K562 (cell line): ENCODE measurements around the gene MRPS24. TPM values are rescaled to one million over a fixed set of nuclear protein-coding genes. Genes with fewer than 3 reads are reported as not detected.

Experiments
- ATAC-seq: fragments of 200-7000 bp; cut with Tn5 transposase; 3 replicates; pipeline ENCODE4 v1.9.1; 2020; ENCODE audit warnings: moderate library complexity
- BruUV-seq: library from RNA; stranded (reverse); fragments of 400-500 nt; replicated peaks from 2 replicates; lab custom pipeline; 2021; lab: Mats Ljungman, UMichigan
- CTCF ChIA-PET: fragments of 300-600 bp; formaldehyde crosslinking; extraction: SDS; loops from one replicate; lab custom pipeline; 2021; ENCODE audit warnings: low intra/inter-chr PET ratio; lab: Yijun Ruan, JAX
- POLR2A ChIA-PET: fragments of 300-600, 350-650 bp; sonication (Branson Sonifier 250); formaldehyde crosslinking; extraction: SDS; loops from one replicate; lab custom pipeline; 2021; ENCODE audit warnings: antibody characterized with exemption, inconsistent platforms; lab: Yijun Ruan, JAX
- DNase-seq, 4 experiments: peaks; one replicate each; pipeline versions ENCODE4 v3.0.0 to v3.0.0-alpha.2; 2011 to 2018; ENCODE audit warnings: low spot score in 3 of 4, mixed read lengths in 3 of 4; ENCODE audit errors: extremely low read depth in 1 of 4
- FAIRE-seq: peaks from 2 replicates; lab custom pipeline; 2011; peaks lifted over from hg19 to GRCh38; lab: Jason Lieb, UNC
- H2AFZ ChIP-seq: 2 replicates; pipeline ENCODE4 v1.6.0; 2011; ENCODE audit warnings: low read depth, low read length, control low read depth, inconsistent platforms
- H3K27ac ChIP-seq: fragments of 200-600 bp; 3 replicates; pipeline ENCODE4 v1.8.0; 2011; ENCODE audit warnings: low read depth, mild to moderate bottlenecking, control low read depth, inconsistent platforms, low read length, moderate library complexity, mixed read lengths; ENCODE audit errors: extremely low read depth
- H3K27me3 ChIP-seq, 2 experiments: fragments of 300-600 bp in 1 of 2; 2 replicates in 1 of 2; 3 replicates in 1 of 2; pipeline versions ENCODE4 v1.6.0 to v1.8.0; 2011; ENCODE audit warnings: inconsistent platforms in 2 of 2, low read length in 2 of 2, mild to moderate bottlenecking in 1 of 2, mixed read lengths in 1 of 2, moderate library complexity in 1 of 2; ENCODE audit not compliant: control insufficient read depth in 2 of 2, insufficient read depth in 2 of 2
- H3K36me3 ChIP-seq: fragments of 300-600 bp; 3 replicates; pipeline ENCODE4 v1.8.0; 2011; ENCODE audit warnings: mild to moderate bottlenecking, low read length, inconsistent platforms; ENCODE audit not compliant: control insufficient read depth, insufficient read depth
- H3K4me1 ChIP-seq, 2 experiments: fragments of 200-600 bp in 1 of 2; replicated peaks in 1 of 2; 2 replicates in 1 of 2; 3 replicates in 1 of 2; pipeline versions ENCODE4 v1.5.1 to v1.8.0; 2011; ENCODE audit warnings: inconsistent platforms in 2 of 2, low read length in 2 of 2, mild to moderate bottlenecking in 1 of 2, mixed read lengths in 1 of 2, moderate library complexity in 1 of 2; ENCODE audit not compliant: control insufficient read depth in 2 of 2, insufficient read depth in 2 of 2
- H3K4me2 ChIP-seq: 2 replicates; pipeline ENCODE4 v1.6.1; 2011; ENCODE audit warnings: low read length, control low read depth, inconsistent platforms, mixed read lengths; ENCODE audit not compliant: insufficient read depth
- H3K4me3 ChIP-seq: fragments of 200-600 bp; sonication (generic), shearing (Covaris generic); 2 replicates; pipeline ENCODE4 v1.5.1; 2016; ENCODE audit warnings: control low read depth, inconsistent platforms
- H3K79me2 ChIP-seq: fragments of 200-600 bp; 3 replicates; pipeline ENCODE4 v1.8.0; 2011; ENCODE audit warnings: low read length, inconsistent platforms; ENCODE audit not compliant: control insufficient read depth, insufficient read depth
- H3K9ac ChIP-seq, 2 experiments: 2 replicates each; pipeline versions ENCODE4 v1.6.0 to v1.6.1; 2011; ENCODE audit warnings: low read depth in 2 of 2, low read length in 2 of 2, control low read depth in 1 of 2, inconsistent platforms in 1 of 2, mild to moderate bottlenecking in 1 of 2, mixed read lengths in 1 of 2; ENCODE audit not compliant: insufficient read depth in 1 of 2
- H3K9me1 ChIP-seq: one replicate; pipeline ENCODE4 v1.6.0; 2011; ENCODE audit warnings: inconsistent platforms, mild to moderate bottlenecking, low read length, moderate library complexity; ENCODE audit not compliant: control insufficient read depth, insufficient read depth
- H3K9me3 ChIP-seq: replicated peaks from 2 replicates; pipeline ENCODE4 v1.5.1; 2011; ENCODE audit warnings: low read depth, low read length, inconsistent platforms; ENCODE audit not compliant: control insufficient read depth, insufficient read depth
- H4K20me1 ChIP-seq: replicated peaks from 2 replicates; pipeline ENCODE4 v1.6.1; 2011; ENCODE audit warnings: low read length, inconsistent platforms, mixed read lengths; ENCODE audit not compliant: control insufficient read depth, insufficient read depth
- ARID2 ChIP-seq: fragments of 450-650 bp; IDR thresholded peaks from 2 replicates; pipeline ENCODE4 v1.6.1; 2017; ENCODE audit warnings: antibody characterized with exemption, mild to moderate bottlenecking
- HDAC2 ChIP-seq: fragments of 450-650 bp; IDR thresholded peaks from 2 replicates; pipeline ENCODE4 v1.6.1; 2016; ENCODE audit warnings: mild to moderate bottlenecking
- RBM25 ChIP-seq: fragments of 200-400 bp; formaldehyde crosslinking; IDR thresholded peaks from 2 replicates; pipeline ENCODE4 v1.6.1; 2018; ENCODE audit warnings: low read length, low read depth, moderate library complexity; ENCODE audit not compliant: severe bottlenecking
- SREBF2 ChIP-seq: sonication (generic); formaldehyde crosslinking; IDR thresholded peaks from 2 replicates; pipeline ENCODE4 v1.4.0; 2020; ENCODE audit warnings: mild to moderate bottlenecking, missing genetic modification reagents
- TGIF2 ChIP-seq: sonication (generic); formaldehyde crosslinking; IDR thresholded peaks from 2 replicates; pipeline ENCODE4 v1.8.1; 2022; ENCODE audit warnings: mild to moderate bottlenecking, missing genetic modification reagents, moderate library complexity
- XRCC5 ChIP-seq: fragments of 200-400 bp; formaldehyde crosslinking; IDR thresholded peaks from 2 replicates; pipeline ENCODE4 v1.6.1; 2017; ENCODE audit warnings: low read depth, mild to moderate bottlenecking, low read length
- WGBS: fragments of 100-300 bp; shearing (Covaris generic); methylation state at CpG from one replicate; pipeline ENCODE4 v1.1.6; 2016; ENCODE audit warnings: low coverage, mixed read lengths; ENCODE audit not compliant: insufficient coverage; ENCODE audit errors: missing lambda C conversion rate; 5-methylcytosine and 5-hydroxymethylcytosine counted together
- in situ Hi-C: fragments of 300-500 bp; cut with MboI; formaldehyde crosslinking; loops from 4 replicates; pipeline ENCODE4 v1.15.0; 2018; ENCODE audit warnings: inconsistent platforms, mixed read lengths
- intact Hi-C: fragments of 100-400 bp; cut with micrococcal nuclease; formaldehyde crosslinking; loops from 2 replicates; pipeline ENCODE4 v1.14.2; 2022
- polyA plus RNA-seq, 8 experiments: library from polyadenylated mRNA; depleted of rRNA in 4 of 8; stranded (reverse) in 5 of 8; unstranded in 3 of 8; fragments of >200 nt; fragmentation: Nextera tagmentation in 2 of 8; fragmentation: Illumina TruSeq in 1 of 8; extraction: Ambion mirVana in 2 of 8; extraction: Trizol in 1 of 8; gene quantifications; 2 replicates each; pipeline versions ENCODE4 v1.2.1 to v1.2.3, GENCODE V29; 2011 to 2014; ENCODE audit warnings: inconsistent platforms in 1 of 8, missing spikeins in 1 of 8
- total RNA-seq, 7 experiments: library from RNA; depleted of rRNA in 6 of 7; stranded (reverse); fragments of >200 nt in 6 of 7; fragmentation: Illumina TruSeq in 2 of 7; extraction: Trizol in 2 of 7; gene quantifications; 2 replicates each; pipeline versions ENCODE4 v1.2.1 to v1.2.3, GENCODE V29; 2011 to 2021; ENCODE audit warnings: low replicate concordance in 1 of 7
- TF ChIP-seq, protein P1 (sequence below): fragments of 450-650 bp; IDR thresholded peaks from 2 replicates; pipeline ENCODE4 v1.6.1; 2017; ENCODE audit warnings: antibody characterized with exemption, mild to moderate bottlenecking
- TF ChIP-seq, protein P2 (sequence below), 3 experiments: fragments of 200-800 bp in 1 of 3; sonication (Bioruptor generic) in 1 of 3; sonication (generic) in 1 of 3; formaldehyde crosslinking in 1 of 3; IDR thresholded peaks; 2 replicates each; pipeline versions ENCODE4 v1.6.1 to v1.8.0; 2016 to 2022; ENCODE audit warnings: mild to moderate bottlenecking in 2 of 3, missing compliant biosample characterization in 2 of 3, missing genetic modification characterization in 2 of 3, missing genetic modification reagents in 1 of 3
- TF ChIP-seq, protein P3 (sequence below): fragments of 150-350 bp; IDR thresholded peaks from 2 replicates; pipeline ENCODE4 v1.6.1; 2014; ENCODE audit warnings: low read depth, mild to moderate bottlenecking, low read length, borderline replicate concordance

MRPS24 gene
- total and polyA plus RNA-seq, 9 of the 15 experiments (the other 6 are each of a cell fraction or from before 2014, with no cell fraction given) = 51.4 to 214 (median 169) TPM

DNA sequence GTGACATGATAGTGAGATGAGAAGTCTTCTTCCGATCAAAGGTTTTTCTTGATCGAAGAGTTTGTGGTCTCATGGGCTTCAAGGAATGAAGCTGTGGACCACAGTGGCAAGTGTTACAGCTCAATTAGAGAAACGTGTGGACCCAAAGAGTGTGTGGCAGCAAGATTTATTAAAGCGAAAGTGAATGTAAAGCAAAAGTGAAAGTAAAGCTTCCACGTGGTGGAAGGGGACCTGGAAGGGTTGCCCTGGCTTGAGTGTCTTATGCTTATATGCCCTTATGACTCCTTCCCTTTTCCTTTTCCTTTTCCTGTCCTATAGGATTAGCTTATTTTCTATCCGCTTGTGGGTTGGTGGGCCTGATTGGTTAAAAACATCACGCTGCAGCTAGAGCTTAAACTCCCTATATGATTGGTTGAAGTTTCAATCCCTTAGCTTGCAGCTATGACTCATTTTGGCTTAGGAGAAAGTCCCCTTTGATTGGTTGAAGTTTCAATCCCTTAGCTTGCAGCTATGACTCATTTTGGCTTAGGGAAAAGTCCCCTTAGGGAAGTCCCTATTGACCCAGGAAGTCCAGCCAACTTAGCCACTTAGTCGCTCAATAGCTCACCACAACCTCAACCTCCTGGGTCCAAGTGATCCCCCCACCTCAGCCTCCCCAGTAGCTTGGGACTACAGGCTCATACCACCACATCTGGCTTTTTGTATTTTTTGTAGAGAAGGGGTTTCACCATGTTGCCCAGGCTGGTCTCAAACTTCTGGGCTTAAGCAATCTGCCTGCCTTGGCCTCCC, 34.7 kb downstream of the MRPS24 start:
- Histone ChIP-seq H3K9me1 (no peaks in the 10 kb centered on the region), H3K4me2 (peak overlapping the region; percentile 74), H3K27me3 (no peaks in the 10 kb centered on the region), H2AFZ (peak overlapping the region; percentile 88), H3K4me1 (peaks cover 4 to 7% of the 10 kb centered on the region in 2 experiments; a peak in 3 of 5 replicates), H3K9me3 (no peaks in the 10 kb centered on the region), H3K79me2 (no peaks in the 10 kb centered on the region), H3K4me3 (no peak overlapping the region), H3K36me3 (no peaks in the 10 kb centered on the region), H4K20me1 (no peaks in the 10 kb centered on the region), H3K9ac (no peak overlapping the region), H3K27ac (peak overlapping the region; percentile 18; the same call in 1 of the 3 replicates)
- FAIRE-seq (peak; percentile 46), ATAC-seq (peak; percentile 33; the same call in 1 of the 3 replicates), DNase-seq (peak in 1 of 4 experiments; percentile 24)
- 49% methylated on average over 8 of the region's 8 CpGs for WGBS
- no TSS peak for BruUV-seq
- intact Hi-C loops = loop anchor here (5.0 to 10.0 kb wide), 2 partner anchors 132 to 1890 kb away; no protein-coding TSS in a partner anchor
- in situ Hi-C loops = loop anchor here (10.0 to 25.0 kb wide), 3 partner anchors 250 to 1897 kb away; partner anchors contain the start of gene STK17A
- ChIA-PET CTCF (interaction anchor here (0.7 kb wide), 1 partner anchor 332 kb away, joined by 3 read pairs; no protein-coding TSS in a partner anchor), POLR2A (interaction anchor here (0.6 to 0.7 kb wide), 4 partner anchors 8 to 901 kb away, joined by 3 read pairs; no protein-coding TSS in a partner anchor)
- TF ChIP-seq ARID2 = no peak
- TF ChIP-seq, protein P1, sequence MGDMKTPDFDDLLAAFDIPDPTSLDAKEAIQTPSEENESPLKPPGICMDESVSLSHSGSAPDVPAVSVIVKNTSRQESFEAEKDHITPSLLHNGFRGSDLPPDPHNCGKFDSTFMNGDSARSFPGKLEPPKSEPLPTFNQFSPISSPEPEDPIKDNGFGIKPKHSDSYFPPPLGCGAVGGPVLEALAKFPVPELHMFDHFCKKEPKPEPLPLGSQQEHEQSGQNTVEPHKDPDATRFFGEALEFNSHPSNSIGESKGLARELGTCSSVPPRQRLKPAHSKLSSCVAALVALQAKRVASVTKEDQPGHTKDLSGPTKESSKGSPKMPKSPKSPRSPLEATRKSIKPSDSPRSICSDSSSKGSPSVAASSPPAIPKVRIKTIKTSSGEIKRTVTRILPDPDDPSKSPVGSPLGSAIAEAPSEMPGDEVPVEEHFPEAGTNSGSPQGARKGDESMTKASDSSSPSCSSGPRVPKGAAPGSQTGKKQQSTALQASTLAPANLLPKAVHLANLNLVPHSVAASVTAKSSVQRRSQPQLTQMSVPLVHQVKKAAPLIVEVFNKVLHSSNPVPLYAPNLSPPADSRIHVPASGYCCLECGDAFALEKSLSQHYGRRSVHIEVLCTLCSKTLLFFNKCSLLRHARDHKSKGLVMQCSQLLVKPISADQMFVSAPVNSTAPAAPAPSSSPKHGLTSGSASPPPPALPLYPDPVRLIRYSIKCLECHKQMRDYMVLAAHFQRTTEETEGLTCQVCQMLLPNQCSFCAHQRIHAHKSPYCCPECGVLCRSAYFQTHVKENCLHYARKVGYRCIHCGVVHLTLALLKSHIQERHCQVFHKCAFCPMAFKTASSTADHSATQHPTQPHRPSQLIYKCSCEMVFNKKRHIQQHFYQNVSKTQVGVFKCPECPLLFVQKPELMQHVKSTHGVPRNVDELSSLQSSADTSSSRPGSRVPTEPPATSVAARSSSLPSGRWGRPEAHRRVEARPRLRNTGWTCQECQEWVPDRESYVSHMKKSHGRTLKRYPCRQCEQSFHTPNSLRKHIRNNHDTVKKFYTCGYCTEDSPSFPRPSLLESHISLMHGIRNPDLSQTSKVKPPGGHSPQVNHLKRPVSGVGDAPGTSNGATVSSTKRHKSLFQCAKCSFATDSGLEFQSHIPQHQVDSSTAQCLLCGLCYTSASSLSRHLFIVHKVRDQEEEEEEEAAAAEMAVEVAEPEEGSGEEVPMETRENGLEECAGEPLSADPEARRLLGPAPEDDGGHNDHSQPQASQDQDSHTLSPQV = no peak
- peak; percentile 35; the same call in 1 of the 2 replicates for TF ChIP-seq HDAC2
- no peak for TF ChIP-seq TGIF2 (CRISPR knock-in tag)
- TF ChIP-seq RBM25 = no peak
- no peak for TF ChIP-seq XRCC5
- TF ChIP-seq SREBF2 = no peak
- TF ChIP-seq, protein P2, sequence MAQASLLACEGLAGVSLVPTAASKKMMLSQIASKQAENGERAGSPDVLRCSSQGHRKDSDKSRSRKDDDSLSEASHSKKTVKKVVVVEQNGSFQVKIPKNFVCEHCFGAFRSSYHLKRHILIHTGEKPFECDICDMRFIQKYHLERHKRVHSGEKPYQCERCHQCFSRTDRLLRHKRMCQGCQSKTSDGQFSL (CRISPR knock-in tag; IDR thresholded peaks at IDR 0.05) = no peak
- TF ChIP-seq, protein P2 (tag; IDR thresholded peaks at IDR 0.05) = no peak
- TF ChIP-seq, protein P3, sequence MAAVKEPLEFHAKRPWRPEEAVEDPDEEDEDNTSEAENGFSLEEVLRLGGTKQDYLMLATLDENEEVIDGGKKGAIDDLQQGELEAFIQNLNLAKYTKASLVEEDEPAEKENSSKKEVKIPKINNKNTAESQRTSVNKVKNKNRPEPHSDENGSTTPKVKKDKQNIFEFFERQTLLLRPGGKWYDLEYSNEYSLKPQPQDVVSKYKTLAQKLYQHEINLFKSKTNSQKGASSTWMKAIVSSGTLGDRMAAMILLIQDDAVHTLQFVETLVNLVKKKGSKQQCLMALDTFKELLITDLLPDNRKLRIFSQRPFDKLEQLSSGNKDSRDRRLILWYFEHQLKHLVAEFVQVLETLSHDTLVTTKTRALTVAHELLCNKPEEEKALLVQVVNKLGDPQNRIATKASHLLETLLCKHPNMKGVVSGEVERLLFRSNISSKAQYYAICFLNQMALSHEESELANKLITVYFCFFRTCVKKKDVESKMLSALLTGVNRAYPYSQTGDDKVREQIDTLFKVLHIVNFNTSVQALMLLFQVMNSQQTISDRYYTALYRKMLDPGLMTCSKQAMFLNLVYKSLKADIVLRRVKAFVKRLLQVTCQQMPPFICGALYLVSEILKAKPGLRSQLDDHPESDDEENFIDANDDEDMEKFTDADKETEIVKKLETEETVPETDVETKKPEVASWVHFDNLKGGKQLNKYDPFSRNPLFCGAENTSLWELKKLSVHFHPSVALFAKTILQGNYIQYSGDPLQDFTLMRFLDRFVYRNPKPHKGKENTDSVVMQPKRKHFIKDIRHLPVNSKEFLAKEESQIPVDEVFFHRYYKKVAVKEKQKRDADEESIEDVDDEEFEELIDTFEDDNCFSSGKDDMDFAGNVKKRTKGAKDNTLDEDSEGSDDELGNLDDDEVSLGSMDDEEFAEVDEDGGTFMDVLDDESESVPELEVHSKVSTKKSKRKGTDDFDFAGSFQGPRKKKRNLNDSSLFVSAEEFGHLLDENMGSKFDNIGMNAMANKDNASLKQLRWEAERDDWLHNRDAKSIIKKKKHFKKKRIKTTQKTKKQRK = no peak
